ENCODE measurements around the gene RAD21L1. TPM values are rescaled to one million over a fixed set of nuclear protein-coding genes. Genes with fewer than 3 reads are reported as not detected.

The RAD21L1 gene
- total RNA-seq, 1 donor from 2014 or later: 0.26 TPM

DNA sequence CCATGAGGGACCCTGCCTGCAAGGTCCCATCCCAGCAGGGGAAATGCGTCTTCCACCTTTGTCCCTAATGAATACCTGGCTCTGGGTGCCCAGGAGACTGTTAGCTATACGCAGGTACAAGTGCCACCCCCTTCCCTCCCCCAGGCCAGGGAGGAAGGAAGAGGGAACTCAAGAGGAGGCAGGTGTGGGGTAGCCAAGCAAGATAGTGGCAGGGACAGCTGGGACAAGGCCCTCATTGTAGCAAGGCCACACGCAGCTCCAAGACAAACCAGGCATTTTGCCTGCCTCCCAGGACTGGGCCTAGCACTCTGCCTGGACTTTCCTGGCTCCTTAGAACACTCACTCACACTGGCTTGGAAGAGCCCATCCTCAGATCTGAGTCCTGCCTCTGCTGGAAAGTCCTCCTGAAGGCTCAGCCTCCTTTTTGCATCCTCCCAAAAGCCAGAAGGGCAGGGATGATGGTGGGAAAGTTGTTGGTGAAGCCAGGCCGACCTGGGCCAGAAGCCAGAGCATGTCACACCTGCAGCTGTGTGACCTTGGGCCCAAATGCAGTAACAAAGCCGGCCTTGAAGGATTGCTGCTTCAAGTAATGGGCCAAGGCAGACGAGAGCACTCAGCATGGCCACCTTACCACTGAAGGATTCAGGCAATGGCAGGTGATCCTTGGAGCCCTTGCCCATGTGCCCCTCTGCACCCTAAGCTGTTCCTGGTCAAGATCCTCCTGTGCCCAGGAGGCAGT is 68.0 kb downstream of the RAD21L1 start:
- DNase-seq (ENCODE audit: low read depth, low spot score): no peak

- DNase-seq (ENCODE audit: low read depth, low spot score): no peak
Observed at GRCh38 chr20:1294497-1294896, 68.7 kb downstream of the RAD21L1 start.

DNA sequence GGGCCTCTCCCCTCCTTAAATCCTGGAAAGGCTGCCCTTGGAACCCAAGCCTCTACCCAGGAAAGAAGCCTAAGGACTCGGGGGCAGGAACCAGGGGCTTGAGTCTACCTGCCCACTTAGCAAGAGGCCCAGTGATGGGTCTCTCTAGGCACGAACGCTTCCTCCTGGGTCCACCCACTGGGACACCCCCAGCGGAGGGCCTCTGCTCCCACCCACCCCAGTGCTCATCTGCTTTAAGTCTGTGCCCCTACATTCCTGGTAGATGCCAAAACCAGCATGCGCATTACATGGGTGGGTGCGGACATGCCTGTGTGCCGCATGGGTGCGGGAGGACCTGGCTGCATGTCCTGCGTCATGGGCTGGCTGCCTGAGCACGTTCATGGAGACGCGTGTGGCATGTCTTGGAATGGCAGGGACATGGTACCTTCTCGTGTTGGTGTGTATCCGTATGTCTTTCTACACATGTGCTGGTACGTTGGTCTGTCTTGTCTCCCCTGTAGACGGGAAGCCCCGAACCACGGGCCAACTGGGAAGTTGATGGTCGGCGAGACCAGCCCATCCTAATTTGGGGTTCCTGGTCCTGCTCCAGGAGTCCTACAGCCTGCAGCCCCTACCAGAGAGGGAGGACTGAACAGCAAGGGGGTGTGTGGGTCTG is 69.6 kb downstream of the RAD21L1 start:
- DNase-seq (ENCODE audit: low read depth, low spot score): no peak

DNA sequence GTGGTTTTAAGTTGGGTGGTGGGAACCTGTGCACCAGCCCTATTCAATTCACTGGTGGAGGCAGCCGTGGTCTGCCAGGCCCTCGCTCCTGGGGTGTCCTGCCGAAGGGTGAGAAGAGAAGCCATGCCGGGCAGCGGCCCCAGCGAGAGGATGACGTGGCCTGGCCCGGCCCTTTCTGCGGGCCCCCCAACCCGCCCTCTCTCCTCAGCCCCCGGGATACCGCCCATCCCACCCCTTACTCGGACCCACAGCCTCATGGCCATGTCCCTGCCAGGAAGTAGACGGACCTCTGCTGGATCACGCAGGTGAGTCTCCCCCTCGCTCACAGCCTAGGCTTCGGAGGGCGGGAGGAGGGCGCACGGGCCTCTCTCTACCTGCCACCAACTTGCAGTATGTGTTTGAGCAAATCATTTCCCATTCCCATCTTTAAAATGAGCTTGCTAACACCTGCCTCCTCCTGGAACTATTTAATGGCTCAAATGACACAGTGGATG is 70.3 kb downstream of the RAD21L1 start:
- no peak for DNase-seq (ENCODE audit: low read depth, low spot score)

DNA sequence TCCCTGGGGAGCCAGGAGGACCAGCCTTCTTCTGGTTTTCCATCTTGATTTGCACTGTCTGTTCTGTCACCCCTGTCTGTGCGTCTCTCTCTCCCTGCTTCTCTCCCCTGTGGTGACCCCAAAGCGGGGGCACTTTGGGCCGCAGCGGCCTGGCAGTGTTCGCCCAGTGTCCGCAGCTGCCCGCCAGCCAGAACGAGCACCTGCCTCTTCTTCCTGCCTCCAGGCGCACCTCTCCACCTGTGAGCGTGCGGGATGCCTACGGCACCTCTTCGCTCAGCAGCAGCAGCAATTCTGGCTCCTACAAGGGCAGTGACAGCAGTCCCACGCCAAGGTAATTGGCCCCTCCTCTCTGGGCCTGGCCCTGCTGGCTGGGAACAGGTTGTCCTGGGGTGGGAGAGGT is 71.1 kb downstream of the RAD21L1 start:
- no peak for DNase-seq (ENCODE audit: low read depth, low spot score)

DNA sequence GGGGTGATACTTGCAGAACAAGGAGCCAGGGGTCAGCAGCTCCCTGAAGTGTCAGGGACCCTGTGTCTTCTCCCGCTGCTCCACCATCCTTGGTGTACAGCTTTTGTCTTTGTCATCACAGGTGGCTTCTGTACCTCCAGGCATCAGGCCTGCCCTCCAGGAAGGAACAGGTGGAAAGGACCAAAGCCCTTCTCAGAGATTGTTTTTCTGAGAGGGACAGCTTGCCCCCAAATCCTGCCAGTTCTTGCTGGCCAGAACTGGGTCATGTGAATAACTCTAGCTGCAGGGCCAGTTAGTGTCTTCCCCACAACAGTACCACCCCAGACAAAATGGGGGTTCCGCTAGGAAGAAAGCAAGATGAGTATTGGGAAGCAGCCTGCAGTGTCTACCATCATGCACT is 71.6 kb downstream of the RAD21L1 start:
- no peak for DNase-seq (ENCODE audit: low read depth, low spot score)

- no peak for DNase-seq (ENCODE audit: low read depth, low spot score)
Observed at GRCh38 chr20:1298166-1298565, 72.3 kb downstream of the RAD21L1 start.

DNA sequence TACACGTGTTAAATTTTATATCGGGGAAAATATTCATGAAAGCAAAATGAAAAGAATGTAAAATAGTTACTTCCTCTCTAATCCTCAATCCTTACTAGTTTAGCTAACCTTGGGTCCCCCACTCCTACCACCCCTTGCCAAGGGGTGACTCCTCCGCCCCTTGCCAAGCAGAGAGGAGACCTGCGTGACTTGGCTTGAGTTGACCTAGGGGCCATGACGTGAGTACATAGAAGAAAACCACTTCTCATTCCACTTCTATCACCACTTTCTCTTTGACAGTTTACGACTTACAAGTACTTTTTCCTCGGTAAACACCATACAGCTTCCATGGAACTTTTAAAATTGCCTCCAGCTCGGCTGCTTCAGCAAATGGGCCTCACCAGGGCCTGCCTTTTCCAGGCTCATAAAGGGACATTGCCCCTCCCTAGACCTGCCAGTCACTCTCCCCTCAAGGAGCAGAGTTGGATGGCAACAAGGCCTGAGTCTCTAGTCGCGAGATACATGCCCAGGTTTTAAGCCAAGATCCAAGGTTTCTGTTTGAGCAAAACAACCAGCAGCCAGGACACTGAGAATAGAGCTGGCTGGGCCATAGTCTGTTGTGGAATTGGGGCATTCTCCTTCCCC is 73.2 kb downstream of the RAD21L1 start:
- DNase-seq (ENCODE audit: low read depth, low spot score): no peak

DNA sequence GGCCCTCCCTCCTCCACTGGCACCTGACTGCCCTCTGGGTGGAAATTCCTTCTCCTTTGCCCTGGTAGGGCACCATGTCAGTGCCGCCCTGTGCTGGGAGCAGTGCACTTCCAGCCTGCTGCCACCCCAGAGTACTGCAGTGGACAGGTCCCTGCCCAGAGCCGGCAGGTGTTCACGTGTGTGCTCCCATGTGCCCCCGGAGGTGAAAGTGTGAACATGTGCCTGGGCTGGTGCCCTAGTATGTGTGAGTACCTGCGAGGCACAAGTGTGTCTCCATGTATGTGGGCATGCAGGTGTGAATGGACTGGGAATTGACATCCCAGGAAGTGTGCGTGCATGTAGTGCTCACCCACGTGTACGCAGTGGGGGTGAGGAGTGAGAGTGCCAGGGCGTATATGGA is 73.7 kb downstream of the RAD21L1 start:
- DNase-seq (ENCODE audit: low read depth, low spot score): no peak

- DNase-seq (ENCODE audit: low read depth, low spot score): no peak
Observed at GRCh38 chr20:1300083-1300840, 74.4 kb downstream of the RAD21L1 start.

DNA sequence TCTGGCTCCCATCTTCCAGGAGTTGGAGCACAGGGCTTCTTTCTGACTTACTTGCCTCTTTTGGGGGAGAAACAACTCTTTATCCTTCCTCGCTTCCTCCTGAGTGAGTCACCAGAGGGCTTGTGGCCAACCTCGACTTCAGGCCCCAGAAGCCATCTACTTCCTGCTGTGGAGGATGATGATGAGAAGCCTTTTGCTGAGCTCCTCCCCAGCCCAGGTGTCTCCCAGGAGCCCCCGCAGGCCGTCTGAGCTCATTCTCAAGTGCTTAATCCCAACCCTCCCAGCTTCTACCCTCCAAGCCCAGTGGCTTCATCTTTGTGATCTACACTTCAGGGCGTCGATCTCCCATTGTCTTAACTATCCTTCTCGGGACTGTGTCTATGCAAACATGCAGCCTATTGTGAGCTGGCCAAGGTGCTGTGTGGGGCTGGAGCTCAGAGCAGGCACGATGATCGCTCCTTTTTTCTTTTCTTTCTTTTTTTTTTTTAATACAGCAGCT is 75.2 kb downstream of the RAD21L1 start:
- no peak for DNase-seq (ENCODE audit: low read depth, low spot score)

DNA sequence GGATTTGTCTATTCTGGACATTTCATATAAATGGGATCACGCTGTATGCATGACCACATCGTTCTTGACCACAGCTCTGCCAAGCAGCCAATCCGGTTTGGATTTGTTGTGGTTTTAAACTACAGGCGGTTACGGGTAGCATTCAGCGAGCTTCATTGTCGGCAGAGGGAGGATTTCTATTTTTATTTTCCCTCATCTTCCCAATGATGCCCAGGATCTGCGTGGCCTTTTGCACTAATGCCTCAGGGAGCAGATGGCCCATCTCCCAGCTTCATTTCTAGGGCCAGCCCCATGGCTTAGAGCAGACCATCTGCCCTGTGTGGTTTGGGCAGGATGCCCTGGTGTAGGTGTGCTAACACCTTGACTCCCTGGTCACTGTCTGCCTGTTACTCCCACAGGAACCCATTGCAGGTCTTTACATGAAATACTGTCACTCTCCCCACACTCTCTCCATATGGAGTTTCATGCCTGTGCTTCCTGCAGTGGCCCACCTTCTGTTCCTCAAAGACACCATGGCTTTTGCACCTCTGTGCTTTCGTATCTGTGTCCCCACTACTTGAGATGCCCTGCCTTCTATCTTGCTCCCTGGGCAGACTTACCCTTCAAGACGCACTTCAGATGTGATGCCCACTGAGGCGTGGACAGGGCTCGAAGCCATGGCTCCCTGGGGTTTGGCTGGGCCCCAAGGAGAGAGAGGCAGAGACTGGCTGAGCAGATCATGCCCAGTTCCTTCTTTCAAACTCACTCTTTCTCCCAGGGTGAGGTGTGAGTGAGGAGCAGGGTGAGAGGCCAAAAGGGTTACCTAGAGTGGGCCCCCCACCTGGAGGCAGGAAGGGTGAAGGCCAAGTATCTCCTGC is 77.1 kb downstream of the RAD21L1 start:
- no peak for DNase-seq (ENCODE audit: low read depth, low spot score)

DNA sequence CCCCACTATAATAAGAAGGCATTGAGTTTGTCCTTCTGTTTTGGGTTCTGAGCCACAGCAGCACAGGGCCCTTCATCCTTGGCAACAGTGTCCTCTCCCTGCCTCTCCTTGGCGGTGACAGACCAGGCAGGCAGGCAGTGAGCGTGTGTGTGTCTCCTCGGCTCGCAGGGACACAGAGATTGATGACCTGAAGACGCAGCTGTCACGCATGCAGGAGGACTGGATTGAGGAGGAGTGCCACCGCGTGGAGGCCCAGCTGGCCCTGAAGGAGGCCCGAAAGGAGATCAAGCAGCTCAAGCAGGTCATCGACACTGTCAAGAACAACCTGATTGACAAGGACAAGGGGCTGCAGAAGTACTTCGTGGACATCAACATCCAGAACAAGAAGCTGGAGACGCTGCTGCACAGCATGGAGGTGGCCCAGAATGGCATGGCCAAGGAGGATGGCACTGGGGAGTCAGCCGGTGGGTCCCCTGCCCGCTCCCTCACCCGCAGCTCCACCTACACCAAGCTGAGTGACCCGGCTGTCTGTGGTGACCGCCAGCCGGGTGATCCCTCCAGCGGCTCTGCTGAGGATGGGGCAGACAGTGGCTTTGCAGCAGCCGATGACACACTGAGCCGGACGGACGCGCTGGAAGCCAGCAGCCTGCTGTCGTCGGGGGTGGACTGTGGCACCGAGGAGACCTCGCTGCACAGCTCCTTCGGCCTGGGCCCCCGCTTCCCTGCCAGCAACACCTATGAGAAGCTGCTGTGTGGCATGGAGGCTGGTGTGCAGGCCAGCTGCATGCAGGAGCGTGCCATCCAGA is 79.1 kb downstream of the RAD21L1 start:
- DNase-seq (ENCODE audit: low read depth, low spot score): no peak

Other genes starting within 250 kb of the RAD21L1 start
- gene RSPO4, start 223.7 kb upstream of the RAD21L1 start, total RNA-seq: not detected in 2 replicates
- 32.4 and 39.9 TPM in 2 replicates for gene PSMF1, start 107.4 kb upstream of the RAD21L1 start, total RNA-seq
- gene TMEM74B, start 41.1 kb upstream of the RAD21L1 start, total RNA-seq: 0.07 TPM in 1 of 2 replicates, not detected in the other
- gene C20orf202, start 22.6 kb upstream of the RAD21L1 start, total RNA-seq: 0.07 TPM in 1 of 2 replicates, not detected in the other
- gene SNPH, start 40.2 kb downstream of the RAD21L1 start, total RNA-seq: 6.4 and 14.0 TPM in 2 replicates
- 3.0 and 7.0 TPM in 2 replicates for gene SDCBP2, start 103.1 kb downstream of the RAD21L1 start, total RNA-seq
- 293 and 297 TPM in 2 replicates for gene FKBP1A, start 167.0 kb downstream of the RAD21L1 start, total RNA-seq
- gene NSFL1C, start 240.8 kb downstream of the RAD21L1 start, total RNA-seq: 34.4 and 44.3 TPM in 2 replicates